HG03571 (cell line): ENCODE measurements around the gene WFDC10A.
"Not testable (repeated sequence)": the region's sequence is repeated elsewhere in the genome, so short reads cannot be mapped to it uniquely, and the experiment has no call there.

ENCODE experiments used
- ATAC-seq: cut with Tn5 transposase; IDR thresholded peaks from one replicate; pipeline ENCODE4 v1.9.1; 2021; ENCODE audit not compliant: unreplicated experiment

WFDC10A gene

GRCh38 chr20:45629496-45630100 is at the start of gene WFDC10A:
TSS of gene WFDC10A (plus strand) at chr20:45629739. CDS start at chr20:45629814, 75 bp downstream.
- ATAC-seq = no peak

GRCh38 chr20:45581702-45582101 is 47.8 kb upstream of the WFDC10A start:
- ATAC-seq = no peak

GRCh38 chr20:45583502-45583901 is 46.0 kb upstream of the WFDC10A start:
- ATAC-seq = no peak

- ATAC-seq = not testable (repeated sequence)
Observed at GRCh38 chr20:45584294-45584693, 45.2 kb upstream of the WFDC10A start.

- ATAC-seq = not testable (repeated sequence)
Observed at GRCh38 chr20:45585986-45586385, 43.6 kb upstream of the WFDC10A start.

GRCh38 chr20:45588800-45589199 is 40.7 kb upstream of the WFDC10A start:
- no peak for ATAC-seq

GRCh38 chr20:45589725-45590124 is 39.8 kb upstream of the WFDC10A start:
- no peak for ATAC-seq

- no peak for ATAC-seq
Observed at GRCh38 chr20:45592574-45593189, 36.9 kb upstream of the WFDC10A start.

- ATAC-seq = no peak
Observed at GRCh38 chr20:45593498-45593897, 36.0 kb upstream of the WFDC10A start.

GRCh38 chr20:45595235-45595634 is 34.3 kb upstream of the WFDC10A start:
- ATAC-seq = no peak

GRCh38 chr20:45607810-45608209 is 21.7 kb upstream of the WFDC10A start:
- ATAC-seq = no peak

GRCh38 chr20:45611054-45611453 is 18.5 kb upstream of the WFDC10A start:
- ATAC-seq = no peak

GRCh38 chr20:45612314-45612713 is 17.2 kb upstream of the WFDC10A start:
- no peak for ATAC-seq

- no peak for ATAC-seq
Observed at GRCh38 chr20:45617591-45617990, 11.9 kb upstream of the WFDC10A start.

- no peak for ATAC-seq
Observed at GRCh38 chr20:45621593-45621992, 7.9 kb upstream of the WFDC10A start.

GRCh38 chr20:45626540-45626939 is 3.0 kb upstream of the WFDC10A start:
- no peak for ATAC-seq

- ATAC-seq = no peak
Observed at GRCh38 chr20:45630371-45630770, 832 bp downstream of the WFDC10A start.

GRCh38 chr20:45631184-45631583 is 1.6 kb downstream of the WFDC10A start, which contains the start of gene WFDC9:
TSS of gene WFDC9 (minus strand) at chr20:45631284. CDS start at chr20:45610181, 21,103 bp downstream.
- no peak for ATAC-seq

- no peak for ATAC-seq
Observed at GRCh38 chr20:45636513-45636912, 7.0 kb downstream of the WFDC10A start.

GRCh38 chr20:45639687-45640086 is 10.1 kb downstream of the WFDC10A start:
- ATAC-seq = no peak

GRCh38 chr20:45641076-45641475 is 11.5 kb downstream of the WFDC10A start:
- ATAC-seq = not testable (repeated sequence)

- not testable (repeated sequence) for ATAC-seq
Observed at GRCh38 chr20:45645869-45646268, 16.3 kb downstream of the WFDC10A start.

GRCh38 chr20:45646875-45647274 is 17.3 kb downstream of the WFDC10A start:
- no peak for ATAC-seq
